ENCODE results near the gene WDR81. TPM values are rescaled to one million over a fixed set of nuclear protein-coding genes. Genes with fewer than 3 reads are reported as not detected.
"Not testable (repeated sequence)": the region's sequence is repeated elsewhere in the genome, so short reads cannot be mapped to it uniquely, and the experiment has no call there.

Gene WDR81
- total RNA-seq, 2 experiments from 2014 or later, result 15.2 to 15.5 TPM

DNA sequence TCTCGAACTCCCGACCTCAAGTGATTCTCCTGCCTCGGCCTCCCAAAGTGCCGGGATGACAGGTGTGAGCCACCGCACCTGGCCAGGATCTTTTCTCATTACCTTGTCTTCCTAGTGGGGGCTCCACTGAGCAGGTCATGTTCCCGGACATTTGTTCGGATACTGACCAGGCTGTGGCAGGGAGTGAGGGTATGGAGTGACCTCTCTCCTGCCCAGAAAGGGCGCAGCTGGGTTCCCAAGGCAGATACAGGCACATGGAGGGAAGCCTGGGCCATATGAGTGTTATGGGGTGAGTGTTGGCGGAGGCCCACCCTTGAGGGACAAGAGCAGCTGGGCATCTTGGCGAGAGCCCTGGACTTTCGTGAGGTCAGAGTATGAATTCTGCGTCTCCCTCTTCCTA is 42.9 kb downstream of the WDR81 start:
- Mint-ChIP-seq H3K9me3 (no peaks in the 10 kb centered on the region), H3K27me3 (no peaks in the 10 kb centered on the region), H3K4me3 (no peak overlapping the region), H3K4me1 (peaks cover 34% of the 10 kb centered on the region), H3K27ac (no peak overlapping the region), H3K36me3 (peaks cover 2% of the 10 kb centered on the region)
- no peak for DNase-seq

- no peak for DNase-seq
- H3K27me3 Mint-ChIP-seq, result no peaks in the 10 kb centered on the region
- no peak overlapping the region for H3K4me3 Mint-ChIP-seq
- no peaks in the 10 kb centered on the region for H3K36me3 Mint-ChIP-seq
- peak overlapping the region; percentile 69 for H3K27ac Mint-ChIP-seq
- no peaks in the 10 kb centered on the region for H3K9me3 Mint-ChIP-seq
- H3K4me1 Mint-ChIP-seq, result peaks cover 22% of the 10 kb centered on the region
These were observed 45.4 kb downstream of the WDR81 start for GRCh38 chr17:1769822-1770477.

GRCh38 chr17:1773000-1773695 is 48.6 kb downstream of the WDR81 start:
- not testable (repeated sequence) for H3K27me3 Mint-ChIP-seq, H3K36me3 Mint-ChIP-seq, DNase-seq, H3K9me3 Mint-ChIP-seq, H3K4me3 Mint-ChIP-seq
- Mint-ChIP-seq H3K27ac (peak overlapping the region; percentile 70), H3K4me1 (peaks cover 18% of the 10 kb centered on the region)

- Mint-ChIP-seq H3K27ac (no peak overlapping the region), H3K36me3 (peaks cover 2% of the 10 kb centered on the region), H3K27me3 (no peaks in the 10 kb centered on the region), H3K4me1 (peaks cover 18% of the 10 kb centered on the region), H3K4me3 (no peak overlapping the region), H3K9me3 (no peaks in the 10 kb centered on the region)
- no peak for DNase-seq
These were observed 49.2 kb downstream of the WDR81 start for GRCh38 chr17:1773696-1774181.

DNA sequence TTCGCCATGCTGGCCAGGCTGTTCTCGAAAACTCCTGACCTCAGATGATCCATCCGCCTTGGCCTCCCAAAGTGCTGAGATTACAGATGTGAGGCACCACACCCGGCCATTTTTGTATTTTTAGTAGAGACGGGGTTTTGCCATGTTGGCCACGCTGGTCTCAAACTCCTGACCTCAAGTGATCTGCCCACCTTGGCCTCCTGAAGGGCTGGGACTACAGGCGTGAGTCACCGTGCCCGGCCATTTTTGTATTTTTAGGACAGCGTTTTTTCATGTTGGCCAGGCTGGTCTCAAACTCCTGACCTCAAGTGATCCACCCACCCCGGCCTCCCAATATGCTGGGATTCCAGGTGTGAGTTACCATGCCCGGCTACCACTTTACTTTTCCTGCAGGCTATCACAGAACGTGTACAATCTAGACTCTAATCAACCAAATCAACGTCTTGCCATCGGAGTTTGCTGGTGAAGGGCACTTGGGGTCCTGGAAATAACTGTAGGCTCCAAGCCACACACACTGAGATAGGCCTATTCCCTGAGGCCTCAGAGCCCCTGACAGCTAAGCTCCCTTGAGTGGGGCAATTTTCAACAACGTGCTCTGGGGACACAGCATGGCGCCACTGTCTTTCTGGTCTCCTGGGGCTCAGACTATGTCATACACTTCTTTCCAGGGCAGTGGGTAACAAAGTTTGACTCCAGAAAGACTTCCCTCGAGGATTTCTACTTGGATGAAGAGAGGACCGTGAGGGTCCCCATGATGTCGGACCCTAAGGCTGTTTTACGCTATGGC is 50.1 kb downstream of the WDR81 start:
- no peak overlapping the region for H3K4me3 Mint-ChIP-seq

GRCh38 chr17:1776328-1776727 is 51.8 kb downstream of the WDR81 start:
- Mint-ChIP-seq H3K36me3 (peaks cover 2% of the 10 kb centered on the region), H3K27ac (no peak overlapping the region), H3K27me3 (no peaks in the 10 kb centered on the region), H3K4me1 (peaks cover 4% of the 10 kb centered on the region), H3K4me3 (no peak overlapping the region), H3K9me3 (no peaks in the 10 kb centered on the region)
- DNase-seq, result no peak

More for the DNA sequence above, 50.1 kb downstream of the WDR81 start:
- DNase-seq, result no peak
- H3K36me3 Mint-ChIP-seq, result peaks cover 2% of the 10 kb centered on the region
- no peak overlapping the region for H3K27ac Mint-ChIP-seq
- H3K9me3 Mint-ChIP-seq, result no peaks in the 10 kb centered on the region
- no peaks in the 10 kb centered on the region for H3K27me3 Mint-ChIP-seq
- peaks cover 15% of the 10 kb centered on the region for H3K4me1 Mint-ChIP-seq

DNA sequence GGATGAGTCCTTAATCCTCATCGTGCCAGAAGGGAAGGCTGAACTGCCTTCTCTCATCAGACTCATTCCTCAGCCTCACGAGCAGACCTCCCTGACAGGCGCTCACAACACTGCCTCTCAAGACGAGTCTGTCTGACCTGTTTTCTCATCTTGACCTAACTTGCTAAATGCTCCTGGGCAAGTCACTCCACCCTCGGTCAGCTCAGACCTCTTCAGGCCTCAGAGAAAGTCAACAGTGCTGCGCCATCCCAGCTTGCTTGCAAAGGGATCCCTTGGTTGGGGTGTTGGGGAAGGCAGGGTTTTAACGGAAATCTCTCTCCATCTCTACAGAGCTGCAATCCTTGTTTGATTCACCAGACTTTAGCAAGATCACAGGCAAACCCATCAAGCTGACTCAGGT is 52.4 kb downstream of the WDR81 start:
- no peaks in the 10 kb centered on the region for H3K9me3 Mint-ChIP-seq
- H3K27ac Mint-ChIP-seq, result no peak overlapping the region
- DNase-seq, result no peak
- H3K4me3 Mint-ChIP-seq, result no peak overlapping the region
- H3K4me1 Mint-ChIP-seq, result peaks cover 3% of the 10 kb centered on the region
- H3K36me3 Mint-ChIP-seq, result peaks cover 3% of the 10 kb centered on the region
- H3K27me3 Mint-ChIP-seq, result no peaks in the 10 kb centered on the region

GRCh38 chr17:1779571-1780131 is 55.1 kb downstream of the WDR81 start:
- DNase-seq, result no peak
- Mint-ChIP-seq H3K36me3 (peaks cover 13% of the 10 kb centered on the region), H3K4me1 (no peaks in the 10 kb centered on the region), H3K27ac (no peak overlapping the region), H3K27me3 (no peaks in the 10 kb centered on the region), H3K4me3 (no peak overlapping the region), H3K9me3 (no peaks in the 10 kb centered on the region)

DNA sequence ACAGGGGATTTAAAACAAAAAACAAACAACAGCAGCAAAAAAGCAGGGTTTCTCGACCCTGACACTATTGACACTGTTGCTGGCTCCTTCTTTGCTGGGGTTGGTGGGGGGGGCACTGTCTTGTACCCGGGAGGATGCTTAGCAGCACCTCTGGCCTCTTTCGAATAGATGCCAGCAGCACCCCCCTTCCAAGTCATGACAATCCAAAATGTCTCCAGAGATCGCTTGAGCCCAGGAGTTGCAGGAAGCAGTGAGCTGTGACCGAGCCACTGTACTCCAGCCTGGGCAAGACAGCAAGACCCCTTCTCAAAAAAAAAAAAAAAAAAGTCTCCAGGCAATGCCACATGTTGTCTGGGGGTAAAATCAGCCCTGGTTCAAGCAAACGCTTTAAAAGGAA is 57.7 kb downstream of the WDR81 start:
- Mint-ChIP-seq H3K36me3 (peaks cover 12% of the 10 kb centered on the region), H3K4me3 (no peak overlapping the region), H3K27ac (no peak overlapping the region), H3K9me3 (no peaks in the 10 kb centered on the region), H3K27me3 (no peaks in the 10 kb centered on the region), H3K4me1 (no peaks in the 10 kb centered on the region)
- DNase-seq, result no peak

DNA sequence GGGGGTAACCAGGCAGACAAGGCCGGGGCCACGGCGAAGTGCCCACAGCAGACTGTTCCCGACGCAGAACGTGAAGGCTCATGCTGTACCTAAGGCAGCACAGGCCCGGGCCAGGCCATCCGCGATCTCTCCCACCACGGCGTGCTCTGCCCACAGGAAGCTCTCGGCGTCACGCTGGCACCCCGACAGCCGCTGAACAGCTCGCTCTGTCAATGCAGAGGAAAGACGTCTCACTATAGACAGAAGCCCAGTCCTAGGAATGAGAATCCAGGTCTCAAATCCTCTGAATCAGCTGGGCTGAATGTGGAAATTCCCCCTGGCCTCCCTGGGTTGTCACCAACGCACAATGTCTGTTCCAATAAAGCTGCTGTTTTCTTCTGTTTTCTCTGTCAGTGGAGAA is 58.8 kb downstream of the WDR81 start:
- H3K27me3 Mint-ChIP-seq, result no peaks in the 10 kb centered on the region
- DNase-seq, result no peak
- H3K4me3 Mint-ChIP-seq, result no peak overlapping the region
- peaks cover 12% of the 10 kb centered on the region for H3K36me3 Mint-ChIP-seq
- no peaks in the 10 kb centered on the region for H3K4me1 Mint-ChIP-seq
- no peaks in the 10 kb centered on the region for H3K9me3 Mint-ChIP-seq
- H3K27ac Mint-ChIP-seq, result peak overlapping the region; percentile 44

GRCh38 chr17:1783834-1784611 is 59.5 kb downstream of the WDR81 start:
- Mint-ChIP-seq H3K36me3 (peaks cover 12% of the 10 kb centered on the region), H3K9me3 (no peaks in the 10 kb centered on the region), H3K27ac (peak overlapping the region; percentile 16), H3K4me3 (no peak overlapping the region), H3K4me1 (no peaks in the 10 kb centered on the region), H3K27me3 (no peaks in the 10 kb centered on the region)
- no peak for DNase-seq

DNA sequence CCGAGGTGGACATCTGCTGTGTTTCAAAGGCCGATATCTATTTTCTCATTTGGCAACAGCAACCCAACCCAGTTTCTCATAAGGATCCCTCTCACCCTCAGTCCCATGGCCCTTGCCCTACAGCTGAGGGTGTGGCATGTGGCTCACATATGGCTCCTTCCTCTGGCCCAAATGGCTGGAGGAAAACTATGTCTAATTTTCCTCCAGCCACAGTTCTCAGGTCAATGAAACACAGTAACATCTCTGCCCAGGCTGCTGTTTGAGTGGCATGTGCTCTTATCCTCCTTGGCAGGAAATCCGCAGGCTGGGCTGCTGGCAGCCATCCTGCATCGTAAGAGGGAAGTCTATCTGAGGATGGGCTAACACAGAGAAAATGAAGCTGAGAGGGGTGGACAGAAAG is 61.4 kb downstream of the WDR81 start:
- Mint-ChIP-seq H3K4me1 (no peaks in the 10 kb centered on the region), H3K27ac (no peak overlapping the region), H3K9me3 (no peaks in the 10 kb centered on the region), H3K4me3 (no peak overlapping the region), H3K36me3 (peaks cover 12% of the 10 kb centered on the region), H3K27me3 (no peaks in the 10 kb centered on the region)
- DNase-seq, result no peak

GRCh38 chr17:1786708-1787107 is 62.2 kb downstream of the WDR81 start:
- Mint-ChIP-seq H3K36me3 (peaks cover 12% of the 10 kb centered on the region), H3K9me3 (no peaks in the 10 kb centered on the region), H3K4me3 (no peak overlapping the region), H3K27me3 (no peaks in the 10 kb centered on the region), H3K4me1 (no peaks in the 10 kb centered on the region), H3K27ac (no peak overlapping the region)
- DNase-seq, result no peak

- no peak overlapping the region for H3K4me3 Mint-ChIP-seq
These were observed 62.9 kb downstream of the WDR81 start for GRCh38 chr17:1787301-1787902.

More at GRCh38 chr17:1787301-1787902, 62.9 kb downstream of the WDR81 start:
- H3K9me3 Mint-ChIP-seq, result no peaks in the 10 kb centered on the region
- H3K36me3 Mint-ChIP-seq, result peaks cover 5% of the 10 kb centered on the region
- no peaks in the 10 kb centered on the region for H3K27me3 Mint-ChIP-seq
- no peak overlapping the region for H3K27ac Mint-ChIP-seq
- DNase-seq, result no peak
- H3K4me1 Mint-ChIP-seq, result no peaks in the 10 kb centered on the region
